Measurements from ENCODE around the gene PIGM.

PIGM gene

DNA sequence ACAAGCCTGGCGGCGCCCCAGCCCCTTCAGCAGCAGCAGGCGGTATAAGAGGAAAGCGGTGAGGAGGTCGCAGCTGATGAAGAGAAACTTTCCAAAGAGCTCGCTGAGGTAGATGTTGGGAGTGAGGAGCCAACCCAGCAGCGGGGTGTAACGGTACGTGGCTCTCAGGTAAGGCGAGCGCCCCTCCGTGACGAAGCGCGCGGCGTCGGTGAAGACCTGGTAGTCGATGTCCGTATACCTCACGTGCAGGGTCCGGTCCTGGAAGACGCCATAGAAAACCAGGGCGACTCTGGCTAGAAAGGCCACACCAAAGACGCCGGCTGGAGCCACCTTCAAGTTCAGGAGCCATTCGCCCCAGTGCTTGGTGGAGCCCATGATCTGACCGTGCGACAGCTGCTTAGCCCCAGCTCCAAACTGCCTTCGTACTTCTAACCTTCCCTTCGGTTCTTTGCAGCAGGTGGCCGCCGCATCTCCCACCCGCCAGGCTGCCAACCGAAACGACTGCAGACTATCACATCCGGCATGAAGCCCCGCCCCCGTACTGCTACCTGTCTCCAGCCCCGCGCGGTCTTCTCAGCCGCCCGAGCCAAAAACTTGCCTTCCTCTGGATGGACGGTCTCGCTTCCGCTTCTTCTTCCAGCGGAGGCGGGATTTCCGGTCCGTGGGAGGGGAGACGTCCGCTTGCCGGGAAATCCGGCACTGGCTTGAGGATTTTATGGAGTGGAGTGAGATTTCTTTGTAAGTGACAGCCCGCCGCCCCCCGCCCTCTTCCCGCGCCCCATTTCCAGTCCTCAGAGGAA lies at the start of gene PIGM:
Gene PIGM, minus strand, starts transcription at position 626 of the 800 bp plus-strand sequence. Its CDS starts 251 bp downstream, at position 375.
- TF ChIP-seq, protein P1, sequence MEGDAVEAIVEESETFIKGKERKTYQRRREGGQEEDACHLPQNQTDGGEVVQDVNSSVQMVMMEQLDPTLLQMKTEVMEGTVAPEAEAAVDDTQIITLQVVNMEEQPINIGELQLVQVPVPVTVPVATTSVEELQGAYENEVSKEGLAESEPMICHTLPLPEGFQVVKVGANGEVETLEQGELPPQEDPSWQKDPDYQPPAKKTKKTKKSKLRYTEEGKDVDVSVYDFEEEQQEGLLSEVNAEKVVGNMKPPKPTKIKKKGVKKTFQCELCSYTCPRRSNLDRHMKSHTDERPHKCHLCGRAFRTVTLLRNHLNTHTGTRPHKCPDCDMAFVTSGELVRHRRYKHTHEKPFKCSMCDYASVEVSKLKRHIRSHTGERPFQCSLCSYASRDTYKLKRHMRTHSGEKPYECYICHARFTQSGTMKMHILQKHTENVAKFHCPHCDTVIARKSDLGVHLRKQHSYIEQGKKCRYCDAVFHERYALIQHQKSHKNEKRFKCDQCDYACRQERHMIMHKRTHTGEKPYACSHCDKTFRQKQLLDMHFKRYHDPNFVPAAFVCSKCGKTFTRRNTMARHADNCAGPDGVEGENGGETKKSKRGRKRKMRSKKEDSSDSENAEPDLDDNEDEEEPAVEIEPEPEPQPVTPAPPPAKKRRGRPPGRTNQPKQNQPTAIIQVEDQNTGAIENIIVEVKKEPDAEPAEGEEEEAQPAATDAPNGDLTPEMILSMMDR (IDR thresholded peaks at IDR 0.05) = no peak
- Histone ChIP-seq H3K9me3 (no peaks in the 10 kb centered on the region), H3K27ac (peak within 1 kb of the TSS; percentile 51), H3K4me1 (ENCODE audit: control insufficient read depth in 1 of 2, insufficient read depth in 1 of 2, low read depth in 1 of 2, low read length in 1 of 2) (peaks cover 17% of the 10 kb centered on the region in 2 experiments), H3K27me3 (peaks cover 48% of the 10 kb centered on the region), H3K36me3 (no peaks in the 10 kb centered on the region), H3K4me3 (ENCODE audit: low read depth in 1 of 2, low read length in 1 of 2) (peak within 1 kb of the TSS; percentile 90 to 94)

- no peak within 1 kb of the TSS for H3K27ac ChIP-seq
- peaks cover 0 to 8% of the 10 kb centered on the region in 2 experiments for H3K4me1 ChIP-seq (ENCODE audit: control insufficient read depth in 1 of 2, insufficient read depth in 1 of 2, low read depth in 1 of 2, low read length in 1 of 2)
- TF ChIP-seq, protein P1 (IDR thresholded peaks at IDR 0.05) = no peak
- H3K36me3 ChIP-seq = no peaks in the 10 kb centered on the region
- H3K9me3 ChIP-seq = no peaks in the 10 kb centered on the region
- H3K4me3 ChIP-seq (ENCODE audit: low read depth in 1 of 2, low read length in 1 of 2) = no peak within 1 kb of the TSS
- peaks cover 83% of the 10 kb centered on the region for H3K27me3 ChIP-seq
Measured at GRCh38 chr1:160081261-160081936, 49.6 kb upstream of the PIGM start, which contains the start of gene KCNJ9. Gene KCNJ9, plus strand, starts transcription at chr1:160081538. Its CDS starts 2,493 bp downstream, at chr1:160084031.

GRCh38 chr1:160080381-160081100 lies 48.8 kb upstream of the PIGM start:
- H3K36me3 ChIP-seq = no peaks in the 10 kb centered on the region
- no peaks in the 10 kb centered on the region for H3K9me3 ChIP-seq
- no peak overlapping the region for H3K27ac ChIP-seq
- H3K4me1 ChIP-seq (ENCODE audit: control insufficient read depth in 1 of 2, insufficient read depth in 1 of 2, low read depth in 1 of 2, low read length in 1 of 2) = peaks cover 0 to 8% of the 10 kb centered on the region in 2 experiments
- TF ChIP-seq, protein P1 (IDR thresholded peaks at IDR 0.05) = no peak
- H3K4me3 ChIP-seq (ENCODE audit: low read depth in 1 of 2, low read length in 1 of 2) = no peak overlapping the region
- peaks cover 74% of the 10 kb centered on the region for H3K27me3 ChIP-seq

GRCh38 chr1:160079448-160079847 lies 47.7 kb upstream of the PIGM start:
- no peaks in the 10 kb centered on the region for H3K36me3 ChIP-seq
- TF ChIP-seq, protein P1 (IDR thresholded peaks at IDR 0.05) = no peak
- H3K4me1 ChIP-seq (ENCODE audit: control insufficient read depth in 1 of 2, insufficient read depth in 1 of 2, low read depth in 1 of 2, low read length in 1 of 2) = peaks cover 0 to 8% of the 10 kb centered on the region in 2 experiments
- no peaks in the 10 kb centered on the region for H3K9me3 ChIP-seq
- H3K27me3 ChIP-seq = peaks cover 63% of the 10 kb centered on the region
- no peak overlapping the region for H3K4me3 ChIP-seq (ENCODE audit: low read depth in 1 of 2, low read length in 1 of 2)
- H3K27ac ChIP-seq = no peak overlapping the region

GRCh38 chr1:160078512-160079195 lies 46.9 kb upstream of the PIGM start:
- Histone ChIP-seq H3K36me3 (no peaks in the 10 kb centered on the region), H3K27ac (no peak overlapping the region), H3K4me1 (ENCODE audit: control insufficient read depth in 1 of 2, insufficient read depth in 1 of 2, low read depth in 1 of 2, low read length in 1 of 2) (peaks cover 0 to under 1% of the 10 kb centered on the region in 2 experiments), H3K4me3 (ENCODE audit: low read depth in 1 of 2, low read length in 1 of 2) (no peak overlapping the region), H3K9me3 (no peaks in the 10 kb centered on the region), H3K27me3 (peaks cover 55% of the 10 kb centered on the region)
- TF ChIP-seq, protein P1 (IDR thresholded peaks at IDR 0.05) = peak; percentile 30

All from neutrophil (primary cell).